WTC11 (cell line): Measurements from ENCODE around the gene INPP5A. TPM values are rescaled to one million over a fixed set of nuclear protein-coding genes. Genes with fewer than 3 reads are reported as not detected.

Experiments
- ATAC-seq: fragments of 200-7000 bp; cut with Tn5 transposase; 2 replicates; pipeline ENCODE4 v1.10.0; 2021; ENCODE audit warnings: mild to moderate bottlenecking, moderate library complexity
- CTCF ChIA-PET: fragments of 300-600 bp; sonication (Branson Sonifier 250); formaldehyde crosslinking; loops from one replicate; lab custom pipeline; 2021; ENCODE audit warnings: antibody characterized with exemption; lab: Charles Lee
- POLR2A ChIA-PET: fragments of 350-600 bp; sonication (Branson Sonifier 250); formaldehyde crosslinking; loops from one replicate; lab custom pipeline; 2021; ENCODE audit warnings: antibody characterized with exemption; lab: Charles Lee
- DNase-seq: peaks from one replicate; pipeline ENCODE4 v3.0.0; 2021; ENCODE audit warnings: low spot score
- H3K27ac Mint-ChIP-seq: 2 replicates; pipeline ENCODE4 v1.8.0; 2021; ENCODE audit warnings: mixed read lengths
- H3K27me3 Mint-ChIP-seq: 2 replicates; pipeline ENCODE4 v1.8.0; 2021; ENCODE audit warnings: low read depth, mild to moderate bottlenecking, moderate library complexity, mixed read lengths
- H3K36me3 Mint-ChIP-seq: 2 replicates; pipeline ENCODE4 v1.8.0; 2021; ENCODE audit warnings: mixed read lengths
- H3K4me1 Mint-ChIP-seq: 2 replicates; pipeline ENCODE4 v1.8.0; 2022; ENCODE audit warnings: mixed read lengths
- H3K4me3 Mint-ChIP-seq: 2 replicates; pipeline ENCODE4 v1.8.0; 2021; ENCODE audit warnings: mild to moderate bottlenecking, moderate library complexity, mixed read lengths
- H3K9me3 Mint-ChIP-seq: 2 replicates; pipeline ENCODE4 v1.8.0; 2021; ENCODE audit warnings: mixed read lengths
- FOXJ3 ChIP-seq: sonication (generic); formaldehyde crosslinking; IDR thresholded peaks from 2 replicates; pipeline ENCODE4 v1.9.0; 2021; ENCODE audit warnings: missing genetic modification reagents, mild to moderate bottlenecking, borderline replicate concordance
- FOXK1 ChIP-seq: sonication (generic); formaldehyde crosslinking; IDR thresholded peaks from 2 replicates; pipeline ENCODE4 v1.8.0; 2022; ENCODE audit warnings: mild to moderate bottlenecking, moderate library complexity, missing genetic modification reagents
- GTF2I ChIP-seq: fragments of 250-450 bp; sonication (Bioruptor Pico); conservative IDR thresholded peaks from 2 replicates; pipeline ENCODE4 v1.4.0; 2021; ENCODE audit warnings: mild to moderate bottlenecking
- HMGXB4 ChIP-seq: sonication (generic); formaldehyde crosslinking; IDR thresholded peaks from 2 replicates; pipeline ENCODE4 v1.8.1; 2023; ENCODE audit warnings: mild to moderate bottlenecking, moderate library complexity, missing genetic modification reagents
- IRF1 ChIP-seq: sonication (generic); formaldehyde crosslinking; IDR thresholded peaks from 2 replicates; pipeline ENCODE4 v1.8.0; 2023; ENCODE audit warnings: missing genetic modification reagents
- KAT7 ChIP-seq: sonication (generic); formaldehyde crosslinking; IDR thresholded peaks from 2 replicates; pipeline ENCODE4 v1.8.1; 2023; ENCODE audit warnings: missing genetic modification reagents, mild to moderate bottlenecking, borderline replicate concordance
- OVOL2 ChIP-seq: fragments of 250-450 bp; sonication (Bioruptor Pico); IDR thresholded peaks from 2 replicates; pipeline ENCODE4 v1.9.0; 2021; ENCODE audit warnings: mild to moderate bottlenecking, borderline replicate concordance
- ZBTB43 ChIP-seq: sonication (generic); formaldehyde crosslinking; IDR thresholded peaks from 2 replicates; pipeline ENCODE4 v1.8.1; 2023; ENCODE audit warnings: mild to moderate bottlenecking, missing genetic modification reagents
- ZNF423 ChIP-seq: fragments of 250-450 bp; sonication (Bioruptor Pico); IDR thresholded peaks from 2 replicates; pipeline ENCODE4 v2.1.2; 2022; ENCODE audit warnings: mild to moderate bottlenecking, moderate library complexity
- total RNA-seq: library from RNA; stranded (reverse); gene quantifications from 3 replicates; pipeline ENCODE4 v1.2.3, GENCODE V29; 2021
- TF ChIP-seq, protein P1 (sequence below): sonication (generic); formaldehyde crosslinking; IDR thresholded peaks from 2 replicates; pipeline ENCODE4 v1.8.0; 2022; ENCODE audit warnings: mild to moderate bottlenecking, missing genetic modification reagents

Gene INPP5A
- total RNA-seq, 1 experiment from 2014 or later, result 22.1 TPM

DNA sequence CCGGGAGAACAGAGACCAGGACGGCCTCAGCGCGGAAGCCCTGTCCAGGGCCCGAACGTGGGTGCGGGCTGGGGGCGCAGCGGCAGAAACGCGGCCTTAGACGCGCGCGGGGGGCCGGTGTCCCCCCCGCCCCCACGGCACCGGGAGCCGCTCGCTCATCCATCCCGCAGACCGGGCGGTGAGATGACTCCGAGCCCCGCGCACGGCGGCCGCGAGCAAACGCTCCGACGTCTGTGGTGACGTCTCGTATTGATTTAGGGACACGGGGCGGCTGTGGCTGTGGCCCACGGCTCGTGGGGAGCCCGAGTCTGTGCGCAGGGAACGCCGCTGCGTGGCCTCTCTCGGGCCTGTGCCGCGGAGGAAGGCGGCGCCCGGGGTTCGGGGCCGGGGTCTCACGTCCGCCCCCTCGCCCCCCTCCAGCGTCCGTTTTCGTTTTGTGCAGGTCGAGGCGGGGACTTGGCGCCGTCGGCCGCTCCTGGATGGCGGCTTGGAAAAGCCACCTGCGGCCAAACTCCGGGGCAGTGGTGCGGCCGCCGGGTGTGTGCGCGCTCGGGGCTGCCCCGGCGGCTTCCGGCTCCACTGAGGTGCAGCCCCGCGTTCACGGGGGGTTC, 249.4 kb downstream of the INPP5A start:
- ChIA-PET CTCF (no interaction called here), POLR2A (no interaction called here)
- TF ChIP-seq FOXK1 (CRISPR knock-in tag), result no peak
- no peak for TF ChIP-seq ZBTB43 (CRISPR knock-in tag)
- TF ChIP-seq, all 79 proteins: peak for 0
- H3K27ac Mint-ChIP-seq, result no peak overlapping the region
- H3K4me1 Mint-ChIP-seq, result peaks cover 12% of the 10 kb centered on the region
- H3K36me3 Mint-ChIP-seq, result no peaks in the 10 kb centered on the region
- no peak overlapping the region for H3K4me3 Mint-ChIP-seq
- DNase-seq, result no peak
- peak; percentile 9; the same call in 1 of the 2 replicates for ATAC-seq
- peaks cover 78% of the 10 kb centered on the region for H3K27me3 Mint-ChIP-seq
- no peaks in the 10 kb centered on the region for H3K9me3 Mint-ChIP-seq

DNA sequence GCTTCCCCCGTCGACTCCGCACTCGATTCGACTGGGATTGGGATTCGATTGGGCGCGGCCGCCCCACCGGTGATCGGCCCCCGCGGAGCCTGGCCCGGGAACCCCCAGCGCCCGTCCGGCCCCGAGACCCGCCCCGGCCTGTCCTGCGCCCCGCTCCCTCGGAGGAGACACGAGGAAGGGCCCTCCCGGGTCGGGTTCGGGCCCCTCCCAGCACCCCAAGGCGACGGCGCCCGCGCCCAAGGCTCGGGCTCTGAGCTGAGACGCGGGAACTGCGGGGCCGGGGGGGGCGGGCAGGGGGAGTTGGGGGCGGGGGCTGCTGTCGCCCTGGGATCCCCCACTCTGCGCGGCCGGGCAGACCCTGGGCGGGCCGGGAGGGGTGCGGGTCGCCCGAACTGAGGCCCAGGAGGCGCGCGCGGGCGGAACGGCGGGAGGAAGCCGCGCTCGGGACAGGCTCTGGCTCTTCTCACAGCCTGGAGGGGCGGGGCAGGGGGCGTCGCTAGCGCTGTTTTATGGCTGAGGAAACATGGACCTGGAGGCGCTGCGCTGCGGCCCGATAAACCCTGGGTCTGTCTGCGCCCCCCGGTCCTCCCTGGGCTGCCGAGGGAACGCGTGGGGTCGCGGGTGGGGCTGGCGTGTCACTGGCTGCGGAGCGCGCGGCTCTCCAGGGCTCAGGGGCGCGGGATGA, 250.1 kb downstream of the INPP5A start:
- H3K27ac Mint-ChIP-seq, result no peak overlapping the region
- peaks cover 11% of the 10 kb centered on the region for H3K4me1 Mint-ChIP-seq
- POLR2A ChIA-PET, result no interaction called here
- H3K9me3 Mint-ChIP-seq, result no peaks in the 10 kb centered on the region
- peaks cover 72% of the 10 kb centered on the region for H3K27me3 Mint-ChIP-seq
- peak overlapping the region; percentile 35 for H3K4me3 Mint-ChIP-seq
- TF ChIP-seq GTF2I (CRISPR knock-in tag), result no peak
- DNase-seq, result peak; percentile 73
- CTCF ChIA-PET, result no interaction called here
- ATAC-seq, result peak; percentile 47
- no peaks in the 10 kb centered on the region for H3K36me3 Mint-ChIP-seq

GRCh38 chr10:132788180-132788830, 250.7 kb downstream of the INPP5A start:
- peaks cover 4% of the 10 kb centered on the region for H3K4me1 Mint-ChIP-seq
- no peaks in the 10 kb centered on the region for H3K36me3 Mint-ChIP-seq
- H3K4me3 Mint-ChIP-seq, result peak overlapping the region; percentile 47
- H3K9me3 Mint-ChIP-seq, result no peaks in the 10 kb centered on the region
- H3K27ac Mint-ChIP-seq, result no peak overlapping the region
- DNase-seq (peak; percentile 63), ATAC-seq (peak; percentile 14)
- ChIA-PET POLR2A (no interaction called here), CTCF (no interaction called here)
- H3K27me3 Mint-ChIP-seq, result peaks cover 70% of the 10 kb centered on the region
- TF ChIP-seq ZNF423 (CRISPR knock-in tag) (peak; percentile 49; the same call in 1 of the 2 replicates), FOXJ3 (CRISPR knock-in tag) (no peak), KAT7 (CRISPR knock-in tag) (0 out of 2 replicates have a peak, but pooled peaks have one; percentile 38), HMGXB4 (CRISPR knock-in tag) (0 out of 2 replicates have a peak, but pooled peaks have one; percentile 25)

- no peaks in the 10 kb centered on the region for H3K4me1 Mint-ChIP-seq
- no peaks in the 10 kb centered on the region for H3K9me3 Mint-ChIP-seq
- H3K27ac Mint-ChIP-seq, result no peak overlapping the region
- ATAC-seq, result no peak; the same call in 1 of the 2 replicates
- ChIA-PET CTCF (no interaction called here), POLR2A (no interaction called here)
- no peak for DNase-seq
- H3K36me3 Mint-ChIP-seq, result no peaks in the 10 kb centered on the region
- peak overlapping the region; percentile 47 for H3K4me3 Mint-ChIP-seq
- peaks cover 65% of the 10 kb centered on the region for H3K27me3 Mint-ChIP-seq
- no peak for TF ChIP-seq IRF1 (CRISPR knock-in tag)
- TF ChIP-seq, protein P1, sequence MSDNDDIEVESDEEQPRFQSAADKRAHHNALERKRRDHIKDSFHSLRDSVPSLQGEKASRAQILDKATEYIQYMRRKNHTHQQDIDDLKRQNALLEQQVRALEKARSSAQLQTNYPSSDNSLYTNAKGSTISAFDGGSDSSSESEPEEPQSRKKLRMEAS (CRISPR knock-in tag), result no peak
- no peak for TF ChIP-seq OVOL2 (CRISPR knock-in tag)
Observed at GRCh38 chr10:132788831-132789219, 251.2 kb downstream of the INPP5A start.
